Putamen (tissue), 1 donor: Measurements from ENCODE around the gene RASSF5.

Source experiments
- DNase-seq: peaks from one replicate; pipeline ENCODE4 v3.0.0-alpha.2; 2016; ENCODE audit warnings: low spot score

The RASSF5 gene

GRCh38 chr1:206507284-206508129 is at the start of gene RASSF5:
Gene RASSF5 (plus strand): TSS chr1:206507531. CDS start chr1:206507603, 72 bp downstream.
- DNase-seq = peak; percentile 28

GRCh38 chr1:206459703-206460102 is 47.6 kb upstream of the RASSF5 start:
- no peak for DNase-seq

- DNase-seq = no peak
Measured at GRCh38 chr1:206460836-206461426, 46.4 kb upstream of the RASSF5 start.

GRCh38 chr1:206461602-206462455 is 45.5 kb upstream of the RASSF5 start:
- DNase-seq = peak; percentile 70

GRCh38 chr1:206463137-206463536 is 44.2 kb upstream of the RASSF5 start:
- DNase-seq = no peak

- DNase-seq = no peak
Measured at GRCh38 chr1:206463911-206464310, 43.4 kb upstream of the RASSF5 start.

GRCh38 chr1:206464456-206464964 is 42.8 kb upstream of the RASSF5 start:
- DNase-seq = peak; percentile 50

- no peak for DNase-seq
Measured at GRCh38 chr1:206465951-206466350, 41.4 kb upstream of the RASSF5 start.

GRCh38 chr1:206466840-206467649 is 40.3 kb upstream of the RASSF5 start:
- DNase-seq = peak; percentile 73

- no peak for DNase-seq
Measured at GRCh38 chr1:206467915-206468314, 39.4 kb upstream of the RASSF5 start.

- no peak for DNase-seq
Measured at GRCh38 chr1:206468571-206468970, 38.8 kb upstream of the RASSF5 start.

GRCh38 chr1:206469411-206469932 is 37.9 kb upstream of the RASSF5 start:
- peak; percentile 58 for DNase-seq

GRCh38 chr1:206469933-206470691 is 37.2 kb upstream of the RASSF5 start, which contains the start of gene IKBKE:
Gene IKBKE (plus strand): TSS chr1:206470476. CDS start chr1:206473228, 2,752 bp downstream.
- peak; percentile 71 for DNase-seq

- DNase-seq = no peak
Measured at GRCh38 chr1:206470692-206471414, 36.5 kb upstream of the RASSF5 start.

GRCh38 chr1:206471415-206471801 is 35.9 kb upstream of the RASSF5 start:
- DNase-seq = no peak

- DNase-seq = no peak
Measured at GRCh38 chr1:206472024-206472423, 35.3 kb upstream of the RASSF5 start.

- no peak for DNase-seq
Measured at GRCh38 chr1:206472454-206472853, 34.9 kb upstream of the RASSF5 start.

- no peak for DNase-seq
Measured at GRCh38 chr1:206472886-206473285, 34.4 kb upstream of the RASSF5 start.

GRCh38 chr1:206476058-206476457 is 31.3 kb upstream of the RASSF5 start:
- DNase-seq = no peak

GRCh38 chr1:206476591-206476990 is 30.7 kb upstream of the RASSF5 start:
- no peak for DNase-seq
